ENCODE results near the gene IL34.

Gene IL34

GRCh38 chr16:70646260-70647241 is at the start of gene IL34:
Gene IL34 (plus strand): TSS chr16:70646559. CDS start chr16:70646948, 389 bp downstream.
- TF ChIP-seq POLR2A (IDR thresholded peaks at IDR 0.05; ENCODE audit: low read length) (no peak), GATA1 (IDR thresholded peaks at IDR 0.05; ENCODE audit: low read depth, low read length) (no peak)
- DNase-seq: no peak

- TF ChIP-seq GATA1 (IDR thresholded peaks at IDR 0.05; ENCODE audit: low read depth, low read length) (no peak), POLR2A (IDR thresholded peaks at IDR 0.05; ENCODE audit: low read length) (no peak)
- DNase-seq: no peak
Observed at GRCh38 chr16:70597135-70597835, 49.1 kb upstream of the IL34 start.

- DNase-seq: no peak
- no peak for TF ChIP-seq POLR2A (IDR thresholded peaks at IDR 0.05; ENCODE audit: low read length)
- TF ChIP-seq GATA1 (IDR thresholded peaks at IDR 0.05; ENCODE audit: low read depth, low read length): no peak
Observed at GRCh38 chr16:70598937-70599503, 47.3 kb upstream of the IL34 start.

- no peak for DNase-seq
- no peak for TF ChIP-seq POLR2A (IDR thresholded peaks at IDR 0.05; ENCODE audit: low read length)
- no peak for TF ChIP-seq GATA1 (IDR thresholded peaks at IDR 0.05; ENCODE audit: low read depth, low read length)
Observed at GRCh38 chr16:70600730-70601129, 45.6 kb upstream of the IL34 start.

- TF ChIP-seq POLR2A (IDR thresholded peaks at IDR 0.05; ENCODE audit: low read length): no peak
- TF ChIP-seq GATA1 (IDR thresholded peaks at IDR 0.05; ENCODE audit: low read depth, low read length): no peak
- DNase-seq: no peak
Observed at GRCh38 chr16:70601576-70602575, 44.5 kb upstream of the IL34 start.

- no peak for DNase-seq
- TF ChIP-seq GATA1 (IDR thresholded peaks at IDR 0.05; ENCODE audit: low read depth, low read length) (no peak), POLR2A (IDR thresholded peaks at IDR 0.05; ENCODE audit: low read length) (no peak)
Observed at GRCh38 chr16:70602831-70603230, 43.5 kb upstream of the IL34 start.

GRCh38 chr16:70604407-70605282 is 41.7 kb upstream of the IL34 start:
- TF ChIP-seq POLR2A (IDR thresholded peaks at IDR 0.05; ENCODE audit: low read length): no peak
- TF ChIP-seq GATA1 (IDR thresholded peaks at IDR 0.05; ENCODE audit: low read depth, low read length): no peak
- no peak for DNase-seq

- DNase-seq: no peak
- TF ChIP-seq POLR2A (IDR thresholded peaks at IDR 0.05; ENCODE audit: low read length) (no peak), GATA1 (IDR thresholded peaks at IDR 0.05; ENCODE audit: low read depth, low read length) (no peak)
Observed at GRCh38 chr16:70605283-70605657, 41.1 kb upstream of the IL34 start.

- DNase-seq: no peak
- no peak for TF ChIP-seq GATA1 (IDR thresholded peaks at IDR 0.05; ENCODE audit: low read depth, low read length)
- no peak for TF ChIP-seq POLR2A (IDR thresholded peaks at IDR 0.05; ENCODE audit: low read length)
Observed at GRCh38 chr16:70608521-70608920, 37.8 kb upstream of the IL34 start.

- DNase-seq: no peak
- no peak for TF ChIP-seq GATA1 (IDR thresholded peaks at IDR 0.05; ENCODE audit: low read depth, low read length)
- TF ChIP-seq POLR2A (IDR thresholded peaks at IDR 0.05; ENCODE audit: low read length): no peak
Observed at GRCh38 chr16:70610273-70611223, 35.8 kb upstream of the IL34 start.

GRCh38 chr16:70611224-70611598 is 35.1 kb upstream of the IL34 start:
- TF ChIP-seq POLR2A (IDR thresholded peaks at IDR 0.05; ENCODE audit: low read length) (no peak), GATA1 (IDR thresholded peaks at IDR 0.05; ENCODE audit: low read depth, low read length) (no peak)
- DNase-seq: no peak

Data from erythroblast (primary cell).